Karpas-422 (cell line): Measurements from ENCODE around the gene TOLLIP. TPM values are rescaled to one million over a fixed set of nuclear protein-coding genes. Genes with fewer than 3 reads are reported as not detected.

Experiments used
- DNase-seq: peaks from one replicate; pipeline ENCODE4 v3.0.0-alpha.2; 2015
- H2AFZ ChIP-seq: fragments of 200-600 bp; sonication (generic); 2 replicates; pipeline ENCODE4 v1.6.1; 2014; ENCODE audit warnings: antibody characterized with exemption, low read length, mixed read lengths
- H3K27ac ChIP-seq: fragments of 200-600 bp; sonication (generic); 2 replicates; pipeline ENCODE4 v1.5.1; 2014; ENCODE audit warnings: mild to moderate bottlenecking, low read length, moderate library complexity
- H3K27me3 ChIP-seq: fragments of 200-600 bp; sonication (generic); 2 replicates; pipeline ENCODE4 v1.6.1; 2014; ENCODE audit warnings: low read length, mixed read lengths
- H3K36me3 ChIP-seq: fragments of 200-600 bp; sonication (generic); 2 replicates; pipeline ENCODE4 v1.6.1; 2014; ENCODE audit warnings: low read length, mixed read lengths; ENCODE audit not compliant: insufficient read depth
- H3K4me1 ChIP-seq: fragments of 200-600 bp; sonication (generic); 2 replicates; pipeline ENCODE4 v1.6.1; 2014; ENCODE audit warnings: mild to moderate bottlenecking, low read length, mixed read lengths
- H3K4me2 ChIP-seq: fragments of 200-600 bp; sonication (generic); 2 replicates; pipeline ENCODE4 v1.6.1; 2014; ENCODE audit warnings: low read length, low read depth, mild to moderate bottlenecking; ENCODE audit not compliant: poor library complexity, severe bottlenecking
- H3K4me3 ChIP-seq: fragments of 200-600 bp; sonication (generic); 2 replicates; pipeline ENCODE4 v1.5.1; 2014; ENCODE audit warnings: mild to moderate bottlenecking, antibody characterized with exemption, low read length, mixed read lengths
- H3K79me2 ChIP-seq: fragments of 200-600 bp; sonication (generic); 2 replicates; pipeline ENCODE4 v1.6.1; 2014; ENCODE audit warnings: mild to moderate bottlenecking, low read length, mixed read lengths
- H3K9ac ChIP-seq: fragments of 200-600 bp; sonication (generic); 2 replicates; pipeline ENCODE4 v1.6.0; 2014; ENCODE audit warnings: low read length
- H3K9me2 ChIP-seq: fragments of 200-600 bp; sonication (generic), shearing (Covaris generic); replicated peaks from 2 replicates; pipeline ENCODE4 v1.6.0; 2014; ENCODE audit warnings: mild to moderate bottlenecking, low read length, moderate library complexity; ENCODE audit not compliant: insufficient read depth
- H3K9me3 ChIP-seq: fragments of 300-700, 200-600 bp; sonication (generic); 2 replicates; pipeline ENCODE4 v1.6.1; 2014; ENCODE audit warnings: low read length, mixed read lengths
- H4K20me1 ChIP-seq: fragments of 200-600 bp; sonication (generic); 2 replicates; pipeline ENCODE4 v1.6.1; 2014; ENCODE audit warnings: mild to moderate bottlenecking, antibody characterized with exemption, low read length, low read depth; ENCODE audit not compliant: insufficient read depth
- total RNA-seq: library from RNA; depleted of rRNA; stranded (reverse); fragments of >200 nt; shearing (Covaris generic); gene quantifications from 2 replicates; pipeline ENCODE4 v1.2.3, GENCODE V29; 2014; ENCODE audit warnings: low replicate concordance

TOLLIP gene
- total RNA-seq, 1 experiment from 2014 or later: 6.5 TPM

DNA sequence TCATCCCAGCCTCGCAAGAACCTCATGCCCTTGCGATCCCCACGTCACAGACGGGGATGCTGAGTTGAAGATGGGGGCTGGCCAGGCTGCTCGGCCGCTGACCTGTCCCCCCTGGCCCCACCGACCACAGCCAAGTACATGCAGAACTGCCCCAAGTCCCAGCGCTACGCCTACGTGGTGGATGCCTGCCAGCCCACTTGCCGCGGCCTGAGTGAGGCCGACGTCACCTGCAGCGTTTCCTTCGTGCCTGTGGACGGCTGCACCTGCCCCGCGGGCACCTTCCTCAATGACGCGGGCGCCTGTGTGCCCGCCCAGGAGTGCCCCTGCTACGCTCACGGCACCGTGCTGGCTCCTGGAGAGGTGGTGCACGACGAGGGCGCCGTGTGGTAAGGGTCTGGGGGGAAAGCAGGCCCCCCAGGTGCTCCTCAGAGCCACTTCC is 76.5 kb downstream of the TOLLIP start:
- Histone ChIP-seq H3K9ac (no peak overlapping the region), H3K27me3 (no peaks in the 10 kb centered on the region), H3K27ac (no peak overlapping the region), H3K4me2 (no peak overlapping the region), H3K79me2 (no peaks in the 10 kb centered on the region), H3K9me3 (no peaks in the 10 kb centered on the region), H3K9me2 (no peaks in the 10 kb centered on the region), H3K4me1 (no peaks in the 10 kb centered on the region), H3K4me3 (no peak overlapping the region), H4K20me1 (no peaks in the 10 kb centered on the region; the same call in 1 of the 2 replicates), H3K36me3 (no peaks in the 10 kb centered on the region), H2AFZ (no peak overlapping the region)
- DNase-seq: no peak

DNA sequence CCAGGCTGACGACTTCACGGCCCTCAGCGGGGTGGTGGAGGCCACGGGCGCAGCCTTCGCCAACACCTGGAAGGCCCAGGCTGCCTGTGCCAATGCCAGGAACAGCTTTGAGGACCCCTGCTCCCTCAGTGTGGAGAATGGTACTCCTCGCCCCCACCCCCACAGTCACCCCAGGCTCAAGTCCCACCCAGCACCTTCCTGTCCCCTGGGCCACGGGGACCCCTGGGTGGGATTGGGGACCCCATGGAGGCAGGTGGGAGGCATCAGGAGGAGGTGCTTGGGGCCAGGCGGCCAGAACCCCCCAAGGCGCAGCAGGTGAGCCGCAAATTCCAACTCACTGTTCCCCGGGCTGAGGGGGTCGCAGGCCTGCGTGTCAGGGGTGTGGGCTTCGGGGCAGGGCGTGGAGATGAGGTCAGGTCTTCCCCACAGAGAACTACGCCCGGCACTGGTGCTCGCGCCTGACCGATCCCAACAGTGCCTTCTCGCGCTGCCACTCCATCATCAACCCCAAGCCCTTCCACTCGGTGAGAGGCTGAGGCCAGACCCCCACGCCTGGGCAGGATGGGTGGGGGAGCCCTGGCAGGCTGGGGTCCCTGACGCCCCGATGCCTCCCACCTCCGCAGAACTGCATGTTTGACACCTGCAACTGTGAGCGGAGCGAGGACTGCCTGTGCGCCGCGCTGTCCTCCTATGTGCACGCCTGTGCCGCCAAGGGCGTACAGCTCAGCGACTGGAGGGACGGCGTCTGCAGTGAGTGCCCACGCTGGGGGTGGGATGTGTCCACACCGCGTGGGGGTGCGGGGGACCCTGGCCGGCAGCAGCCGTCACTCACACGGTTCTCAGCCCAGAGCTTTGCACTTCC is 77.2 kb downstream of the TOLLIP start:
- H2AFZ ChIP-seq: no peak overlapping the region
- H3K79me2 ChIP-seq: no peaks in the 10 kb centered on the region
- no peaks in the 10 kb centered on the region for H3K36me3 ChIP-seq
- H3K4me1 ChIP-seq: no peaks in the 10 kb centered on the region
- H3K4me2 ChIP-seq: no peak overlapping the region
- no peak overlapping the region for H3K9ac ChIP-seq
- no peaks in the 10 kb centered on the region for H3K27me3 ChIP-seq
- no peak for DNase-seq
- H4K20me1 ChIP-seq: no peaks in the 10 kb centered on the region; the same call in 1 of the 2 replicates
- no peak overlapping the region for H3K4me3 ChIP-seq
- H3K9me3 ChIP-seq: no peaks in the 10 kb centered on the region
- H3K9me2 ChIP-seq: no peaks in the 10 kb centered on the region
- H3K27ac ChIP-seq: no peak overlapping the region

DNA sequence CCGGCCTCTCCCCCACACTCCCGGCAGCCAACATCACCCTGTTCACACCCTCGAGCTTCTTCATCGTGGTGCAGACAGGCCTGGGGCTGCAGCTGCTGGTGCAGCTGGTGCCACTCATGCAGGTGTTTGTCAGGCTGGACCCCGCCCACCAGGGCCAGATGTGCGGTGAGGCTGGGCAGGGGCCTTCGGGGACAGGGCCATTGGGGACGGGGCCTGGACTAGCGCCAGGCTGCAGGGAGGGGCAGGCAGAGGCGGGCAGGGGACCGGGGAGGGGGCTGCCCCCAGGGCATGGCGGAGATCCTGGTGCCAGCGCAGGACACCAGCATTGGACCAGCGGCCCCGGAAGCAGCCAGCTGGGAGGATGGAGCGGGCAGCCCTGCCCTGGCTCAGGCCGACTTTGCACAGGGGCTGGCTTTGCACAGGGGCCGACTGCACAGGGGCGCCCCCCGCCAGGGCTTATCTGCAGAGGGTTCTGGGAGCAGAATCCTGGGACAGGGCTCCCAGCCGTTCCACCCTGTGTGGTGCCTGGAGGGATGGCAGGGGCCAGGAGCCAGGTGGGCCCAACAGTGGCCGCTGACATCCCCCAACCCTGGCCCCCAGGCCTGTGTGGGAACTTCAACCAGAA is 77.9 kb downstream of the TOLLIP start:
- no peaks in the 10 kb centered on the region for H3K36me3 ChIP-seq
- H3K4me1 ChIP-seq: no peaks in the 10 kb centered on the region
- H4K20me1 ChIP-seq: no peaks in the 10 kb centered on the region; the same call in 1 of the 2 replicates
- no peak overlapping the region for H3K27ac ChIP-seq
- no peak overlapping the region for H3K4me3 ChIP-seq
- no peak overlapping the region for H2AFZ ChIP-seq
- H3K27me3 ChIP-seq: no peaks in the 10 kb centered on the region
- no peaks in the 10 kb centered on the region for H3K79me2 ChIP-seq
- no peak overlapping the region for H3K9ac ChIP-seq
- H3K9me3 ChIP-seq: no peaks in the 10 kb centered on the region
- H3K4me2 ChIP-seq: no peak overlapping the region
- no peaks in the 10 kb centered on the region for H3K9me2 ChIP-seq
- no peak for DNase-seq

DNA sequence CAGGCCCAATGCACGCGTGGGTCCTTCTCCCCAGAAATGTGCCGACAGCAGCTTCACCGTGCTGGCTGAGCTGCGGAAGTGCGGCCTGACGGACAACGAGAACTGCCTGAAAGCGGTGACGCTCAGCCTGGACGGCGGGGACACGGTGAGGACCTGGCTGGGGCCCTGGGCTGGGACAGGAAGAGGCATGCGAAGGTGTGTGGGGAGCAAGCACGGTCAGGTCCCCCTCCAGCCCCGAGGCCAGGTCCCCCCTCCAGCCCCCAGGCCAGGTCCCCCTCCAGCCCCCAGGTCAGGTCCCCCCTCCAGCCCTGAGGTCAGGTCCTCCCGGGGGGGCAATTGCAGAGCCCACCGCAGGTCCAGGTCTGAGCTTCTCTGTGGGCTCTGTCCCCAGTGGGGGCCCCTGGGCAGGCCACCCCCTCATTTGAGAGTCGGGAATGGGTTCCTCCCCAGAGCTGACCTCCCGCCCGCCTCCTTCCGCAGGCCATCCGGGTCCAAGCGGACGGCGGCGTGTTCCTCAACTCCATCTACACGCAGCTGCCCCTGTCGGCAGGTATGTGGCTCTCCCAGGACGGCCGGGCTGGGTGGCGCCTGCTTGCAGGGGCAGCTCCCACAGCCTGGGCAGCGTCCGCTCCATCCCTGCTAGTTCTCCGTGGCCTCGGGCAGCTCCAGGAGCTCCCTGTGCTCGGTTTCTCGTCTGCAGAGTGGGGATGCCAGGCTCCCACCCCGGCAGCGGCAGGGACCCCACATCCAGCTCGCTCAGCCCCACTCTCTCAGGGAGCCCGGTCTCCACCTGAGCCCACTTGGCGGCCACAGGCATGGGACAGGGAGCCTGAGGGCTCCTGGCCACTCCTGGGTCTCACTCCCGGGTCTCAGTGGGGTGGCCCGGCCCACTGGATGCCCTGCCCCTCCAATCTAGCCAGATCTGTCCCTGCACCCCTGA is 78.7 kb downstream of the TOLLIP start:
- Histone ChIP-seq H3K9me3 (no peaks in the 10 kb centered on the region), H2AFZ (no peak overlapping the region), H3K27me3 (no peaks in the 10 kb centered on the region), H3K4me3 (no peak overlapping the region), H3K4me1 (no peaks in the 10 kb centered on the region), H3K36me3 (no peaks in the 10 kb centered on the region), H3K27ac (no peak overlapping the region), H3K9ac (no peak overlapping the region), H3K4me2 (no peak overlapping the region), H3K79me2 (no peaks in the 10 kb centered on the region), H4K20me1 (no peaks in the 10 kb centered on the region; the same call in 1 of the 2 replicates), H3K9me2 (no peaks in the 10 kb centered on the region)
- no peak for DNase-seq

DNA sequence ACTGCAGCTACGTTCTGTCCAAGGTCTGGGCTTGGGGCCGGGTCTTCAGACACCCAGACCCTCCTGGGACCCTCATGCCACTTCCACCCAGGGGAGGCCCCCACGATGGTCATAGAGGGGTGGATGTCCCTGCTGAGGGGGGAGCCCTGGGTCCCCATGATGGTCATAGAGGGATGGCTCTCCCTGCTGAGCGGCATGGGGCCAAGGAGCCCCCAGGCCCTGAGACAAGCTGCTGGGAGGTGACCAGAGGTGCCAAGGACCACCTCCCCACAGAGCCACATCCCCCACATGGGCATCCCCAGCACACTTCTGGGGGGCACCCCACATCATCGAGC is 79.3 kb downstream of the TOLLIP start:
- H2AFZ ChIP-seq: no peak overlapping the region
- H3K36me3 ChIP-seq: no peaks in the 10 kb centered on the region
- no peaks in the 10 kb centered on the region for H3K4me1 ChIP-seq
- H3K27me3 ChIP-seq: no peaks in the 10 kb centered on the region
- H3K9me3 ChIP-seq: no peaks in the 10 kb centered on the region
- H3K9ac ChIP-seq: no peak overlapping the region
- H3K4me3 ChIP-seq: no peak overlapping the region
- H3K9me2 ChIP-seq: no peaks in the 10 kb centered on the region
- H3K27ac ChIP-seq: no peak overlapping the region
- H3K4me2 ChIP-seq: no peak overlapping the region
- H4K20me1 ChIP-seq: no peaks in the 10 kb centered on the region; the same call in 1 of the 2 replicates
- DNase-seq: no peak
- no peaks in the 10 kb centered on the region for H3K79me2 ChIP-seq

DNA sequence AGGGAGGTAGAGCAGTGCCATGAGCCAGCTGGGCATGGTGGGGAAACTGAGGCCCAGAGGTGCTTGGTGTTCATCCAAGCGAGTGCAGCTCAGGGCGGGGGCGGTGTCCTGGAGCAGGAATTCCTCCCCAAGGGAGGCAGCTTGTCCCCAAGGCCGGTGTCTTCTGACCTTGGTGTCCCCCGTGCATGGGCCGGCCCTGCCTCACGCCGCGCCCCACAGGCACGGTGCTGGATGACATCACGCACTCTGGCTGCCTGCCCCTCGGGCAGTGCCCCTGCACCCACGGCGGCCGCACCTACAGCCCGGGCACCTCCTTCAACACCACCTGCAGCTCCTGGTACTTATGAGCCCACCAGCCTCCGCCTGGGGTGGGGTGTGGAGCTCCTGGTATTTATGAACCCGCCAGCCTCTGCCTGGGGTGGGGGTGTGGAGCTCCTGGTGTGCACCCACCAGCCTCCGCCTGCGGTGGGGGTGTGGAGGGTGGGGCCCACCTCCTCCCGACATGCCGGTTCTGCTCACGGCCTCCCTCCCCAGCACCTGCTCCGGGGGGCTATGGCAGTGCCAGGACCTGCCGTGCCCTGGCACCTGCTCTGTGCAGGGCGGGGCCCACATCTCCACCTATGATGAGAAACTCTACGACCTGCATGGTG is 79.8 kb downstream of the TOLLIP start:
- Histone ChIP-seq H3K4me1 (no peaks in the 10 kb centered on the region), H4K20me1 (no peaks in the 10 kb centered on the region), H3K4me3 (no peak overlapping the region), H3K79me2 (no peaks in the 10 kb centered on the region), H3K9ac (no peak overlapping the region), H3K27me3 (no peaks in the 10 kb centered on the region), H3K9me3 (no peaks in the 10 kb centered on the region), H3K4me2 (no peak overlapping the region), H3K27ac (no peak overlapping the region), H3K9me2 (no peaks in the 10 kb centered on the region), H3K36me3 (no peaks in the 10 kb centered on the region), H2AFZ (no peak overlapping the region)
- no peak for DNase-seq

DNA sequence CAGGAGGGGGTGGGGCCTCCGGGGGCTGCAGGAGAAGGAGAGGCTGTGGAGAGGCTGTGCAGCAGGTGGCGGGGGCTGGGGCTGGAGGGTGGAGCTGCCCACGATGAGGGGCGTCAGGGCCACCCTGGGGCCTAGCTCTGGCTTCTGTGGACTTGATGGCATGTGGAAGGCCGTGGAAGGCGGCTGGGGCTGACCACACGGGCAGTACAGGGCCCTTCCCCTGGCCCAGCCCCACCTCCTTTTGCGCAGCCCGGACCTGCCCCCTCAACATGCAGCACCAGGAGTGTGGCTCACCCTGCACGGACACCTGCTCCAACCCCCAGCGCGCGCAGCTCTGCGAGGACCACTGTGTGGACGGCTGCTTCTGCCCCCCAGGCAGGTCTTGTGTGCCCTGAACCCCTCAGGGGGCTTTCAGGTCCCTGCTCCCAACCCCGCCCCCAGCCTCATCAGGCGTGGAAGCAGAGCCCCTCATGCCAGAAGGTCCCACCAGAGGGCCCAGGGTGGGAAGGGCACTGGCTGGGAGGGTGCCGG is 80.4 kb downstream of the TOLLIP start:
- Histone ChIP-seq H3K4me3 (no peak overlapping the region), H3K9me2 (no peaks in the 10 kb centered on the region), H3K27me3 (no peaks in the 10 kb centered on the region), H3K4me2 (no peak overlapping the region), H3K27ac (no peak overlapping the region), H2AFZ (no peak overlapping the region), H3K4me1 (no peaks in the 10 kb centered on the region), H4K20me1 (no peaks in the 10 kb centered on the region), H3K9me3 (no peaks in the 10 kb centered on the region), H3K9ac (no peak overlapping the region), H3K79me2 (no peaks in the 10 kb centered on the region), H3K36me3 (no peaks in the 10 kb centered on the region)
- DNase-seq: no peak
